HepG2 (cell line): Measurements from ENCODE around the gene FOXN3. TPM values are rescaled to one million over a fixed set of nuclear protein-coding genes. Genes with fewer than 3 reads are reported as not detected.
A peak's percentile ranks its signal among the peaks of the same experiment; 100 is the strongest.

Experiments
- CC2D1A ChIP-seq: sonication (generic); formaldehyde crosslinking; IDR thresholded peaks from 2 replicates; pipeline ENCODE4 v1.8.1; 2023; ENCODE audit warnings: mild to moderate bottlenecking, missing genetic modification reagents
- KMT2B ChIP-seq: IDR thresholded peaks from 2 replicates; pipeline ENCODE4 v1.6.1; 2016; ENCODE audit warnings: missing genetic modification reagents, missing compliant biosample characterization
- MAFG ChIP-seq: sonication (generic); formaldehyde crosslinking; IDR thresholded peaks from 2 replicates; pipeline ENCODE4 v1.5.1; 2020; ENCODE audit warnings: mild to moderate bottlenecking, missing genetic modification reagents
- NFIC ChIP-seq: IDR thresholded peaks from 2 replicates; pipeline ENCODE4 v1.6.1; 2012; ENCODE audit warnings: mild to moderate bottlenecking, low read length, inconsistent platforms
- POLR2AphosphoS2 ChIP-seq: IDR thresholded peaks from 2 replicates; pipeline ENCODE4 v1.6.1; 2011; ENCODE audit warnings: low read depth, low read length, improper control_type of control experiment
- SETDB1 ChIP-seq: sonication (generic); formaldehyde crosslinking; IDR thresholded peaks from 2 replicates; pipeline ENCODE4 v1.5.1; 2020; ENCODE audit warnings: missing genetic modification reagents, mild to moderate bottlenecking, borderline replicate concordance
- SIX1 ChIP-seq: sonication (generic); formaldehyde crosslinking; IDR thresholded peaks from 2 replicates; pipeline ENCODE4 v1.4.0; 2020; ENCODE audit warnings: missing genetic modification reagents, borderline replicate concordance
- SPEN ChIP-seq: sonication (generic); formaldehyde crosslinking; IDR thresholded peaks from 2 replicates; pipeline ENCODE4 v1.5.1; 2020; ENCODE audit warnings: low read depth, mild to moderate bottlenecking, missing genetic modification reagents
- XRCC5 ChIP-seq: fragments of 200-400 bp; formaldehyde crosslinking; optimal IDR thresholded peaks from 2 replicates; pipeline ENCODE3; 2017; ENCODE audit warnings: mild to moderate bottlenecking, low read length
- ZFP41 ChIP-seq: sonication (generic); formaldehyde crosslinking; IDR thresholded peaks from 2 replicates; pipeline ENCODE4 v1.4.0; 2020; ENCODE audit warnings: mild to moderate bottlenecking, missing genetic modification reagents, borderline replicate concordance
- ZNF335 ChIP-seq: sonication (generic); formaldehyde crosslinking; IDR thresholded peaks from 2 replicates; pipeline ENCODE4 v1.4.0; 2020; ENCODE audit warnings: missing genetic modification reagents
- ZNF33B ChIP-seq: sonication (generic); formaldehyde crosslinking; IDR thresholded peaks from 2 replicates; pipeline ENCODE4 v1.5.1; 2020; ENCODE audit warnings: mild to moderate bottlenecking, missing genetic modification reagents
- ZNF382 ChIP-seq: sonication (generic); formaldehyde crosslinking; IDR thresholded peaks from 2 replicates; pipeline ENCODE4 v1.5.0; 2020; ENCODE audit warnings: missing genetic modification reagents, mild to moderate bottlenecking, borderline replicate concordance
- ZNF496 ChIP-seq: sonication (generic); formaldehyde crosslinking; IDR thresholded peaks from 2 replicates; pipeline ENCODE4 v1.8.1; 2023; ENCODE audit warnings: mild to moderate bottlenecking, moderate library complexity, missing genetic modification reagents; ENCODE audit not compliant: insufficient replicate concordance
- ZNF501 ChIP-seq: sonication (generic); formaldehyde crosslinking; IDR thresholded peaks from 2 replicates; pipeline ENCODE4 v1.5.1; 2020; ENCODE audit warnings: mild to moderate bottlenecking, moderate library complexity, missing genetic modification reagents
- ZNF564 ChIP-seq: sonication (generic); formaldehyde crosslinking; IDR thresholded peaks from 2 replicates; pipeline ENCODE4 v1.8.1; 2023; ENCODE audit warnings: mild to moderate bottlenecking, missing genetic modification reagents
- ZNF672 ChIP-seq: sonication (generic); formaldehyde crosslinking; IDR thresholded peaks from 2 replicates; pipeline ENCODE4 v1.8.1; 2022; ENCODE audit warnings: missing genetic modification reagents
- ZNF720 ChIP-seq: sonication (generic); formaldehyde crosslinking; IDR thresholded peaks from 2 replicates; pipeline ENCODE4 v1.4.0; 2020; ENCODE audit warnings: missing genetic modification reagents
- polyA plus RNA-seq, 8 experiments: library from polyadenylated mRNA; depleted of rRNA in 3 of 8; stranded (reverse) in 7 of 8; unstranded in 1 of 8; fragments of >200 nt; fragmentation: Illumina TruSeq in 4 of 8; extraction: Trizol in 4 of 8; gene quantifications; 2 replicates each; pipeline versions ENCODE4 v1.2.1 to v1.2.3, GENCODE V29; 2011 to 2016; ENCODE audit warnings: low read depth in 4 of 8, missing spikeins in 1 of 8, mixed read lengths in 1 of 8; ENCODE audit not compliant: insufficient read depth in 1 of 8
- total RNA-seq, 5 experiments: library from RNA; depleted of rRNA; stranded (reverse); fragments of >200 nt; fragmentation: Illumina TruSeq; extraction: Trizol; gene quantifications; 2 replicates each; pipeline ENCODE4 v1.2.3, GENCODE V29; 2016; ENCODE audit warnings: low read depth in 1 of 5
- TF ChIP-seq, protein P1 (sequence below): sonication (generic); formaldehyde crosslinking; IDR thresholded peaks from 2 replicates; pipeline ENCODE4 v1.4.0; 2020; ENCODE audit warnings: missing genetic modification reagents, mild to moderate bottlenecking, borderline replicate concordance
- TF ChIP-seq, protein P2 (sequence below): sonication (generic); formaldehyde crosslinking; IDR thresholded peaks from 2 replicates; pipeline ENCODE4 v1.5.0; 2020; ENCODE audit warnings: mild to moderate bottlenecking, missing genetic modification reagents
- TF ChIP-seq, protein P3 (sequence below): sonication (generic); formaldehyde crosslinking; IDR thresholded peaks from 2 replicates; pipeline ENCODE4 v1.5.1; 2020; ENCODE audit warnings: mild to moderate bottlenecking, missing genetic modification reagents, borderline replicate concordance
- TF ChIP-seq, protein P4 (sequence below): sonication (generic); formaldehyde crosslinking; IDR thresholded peaks from 2 replicates; pipeline ENCODE4 v1.5.1; 2020; ENCODE audit warnings: mild to moderate bottlenecking, missing genetic modification reagents, moderate library complexity

FOXN3 gene
- total and polyA plus RNA-seq, 2 of the 13 experiments (the other 11 are each of a cell fraction or from before 2014, with no cell fraction given), result 32.4 to 70.2 TPM

DNA sequence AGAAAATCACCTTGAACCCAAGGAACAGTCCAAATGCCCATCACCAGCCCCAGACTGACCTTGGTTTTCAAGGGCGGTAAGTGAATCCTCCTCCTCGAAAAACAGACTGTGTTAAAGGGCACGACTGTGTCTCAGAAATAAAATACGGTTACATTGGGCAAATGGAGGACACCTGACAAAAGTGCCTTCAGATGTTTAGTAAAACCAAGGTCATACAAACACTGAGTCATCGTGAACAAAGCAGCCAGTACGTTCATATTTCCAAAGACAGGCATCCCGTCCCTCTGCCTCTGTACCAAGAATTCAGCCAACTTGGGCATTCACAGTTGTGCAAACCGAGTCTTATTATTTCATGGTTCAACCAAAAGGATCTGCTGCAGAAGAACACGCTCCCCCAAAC lies 25.9 kb downstream of the FOXN3 start (continued):
- no peak for TF ChIP-seq ZNF335
- TF ChIP-seq MAFG, result no peak
- TF ChIP-seq KMT2B, result peak; percentile 31; the same call in 1 of the 2 replicates
- TF ChIP-seq ZNF496 (CRISPR knock-in tag), result no peak
- no peak for TF ChIP-seq ZFP41 (CRISPR knock-in tag)
- TF ChIP-seq XRCC5, result no peak
- TF ChIP-seq SIX1 (CRISPR knock-in tag), result peak; percentile 40; the same call in 1 of the 2 replicates
- TF ChIP-seq, protein P1, sequence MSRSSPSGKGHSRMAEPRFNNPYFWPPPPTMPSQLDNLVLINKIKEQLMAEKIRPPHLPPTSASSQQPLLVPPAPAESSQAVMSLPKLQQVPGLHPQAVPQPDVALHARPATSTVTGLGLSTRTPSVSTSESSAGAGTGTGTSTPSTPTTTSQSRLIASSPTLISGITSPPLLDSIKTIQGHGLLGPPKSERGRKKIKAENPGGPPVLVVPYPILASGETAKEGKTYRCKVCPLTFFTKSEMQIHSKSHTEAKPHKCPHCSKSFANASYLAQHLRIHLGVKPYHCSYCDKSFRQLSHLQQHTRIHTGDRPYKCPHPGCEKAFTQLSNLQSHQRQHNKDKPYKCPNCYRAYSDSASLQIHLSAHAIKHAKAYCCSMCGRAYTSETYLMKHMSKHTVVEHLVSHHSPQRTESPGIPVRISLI (CRISPR knock-in tag), result no peak
- no peak for TF ChIP-seq CC2D1A (CRISPR knock-in tag)
- no peak for TF ChIP-seq ZNF382 (CRISPR knock-in tag)
- no peak for TF ChIP-seq SETDB1
- no peak for TF ChIP-seq ZNF33B
- 0 out of 2 replicates have a peak, but pooled peaks have one; percentile 27 for TF ChIP-seq SPEN (CRISPR knock-in tag)
- TF ChIP-seq, protein P2, sequence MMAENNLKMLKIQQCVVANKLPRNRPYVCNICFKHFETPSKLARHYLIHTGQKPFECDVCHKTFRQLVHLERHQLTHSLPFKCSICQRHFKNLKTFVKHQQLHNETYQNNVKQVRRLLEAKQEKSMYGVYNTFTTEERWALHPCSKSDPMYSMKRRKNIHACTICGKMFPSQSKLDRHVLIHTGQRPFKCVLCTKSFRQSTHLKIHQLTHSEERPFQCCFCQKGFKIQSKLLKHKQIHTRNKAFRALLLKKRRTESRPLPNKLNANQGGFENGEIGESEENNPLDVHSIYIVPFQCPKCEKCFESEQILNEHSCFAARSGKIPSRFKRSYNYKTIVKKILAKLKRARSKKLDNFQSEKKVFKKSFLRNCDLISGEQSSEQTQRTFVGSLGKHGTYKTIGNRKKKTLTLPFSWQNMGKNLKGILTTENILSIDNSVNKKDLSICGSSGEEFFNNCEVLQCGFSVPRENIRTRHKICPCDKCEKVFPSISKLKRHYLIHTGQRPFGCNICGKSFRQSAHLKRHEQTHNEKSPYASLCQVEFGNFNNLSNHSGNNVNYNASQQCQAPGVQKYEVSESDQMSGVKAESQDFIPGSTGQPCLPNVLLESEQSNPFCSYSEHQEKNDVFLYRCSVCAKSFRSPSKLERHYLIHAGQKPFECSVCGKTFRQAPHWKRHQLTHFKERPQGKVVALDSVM (CRISPR knock-in tag), result peak; percentile 34; the same call in 1 of the 2 replicates
- TF ChIP-seq ZNF501 (CRISPR knock-in tag), result no peak
- no peak for TF ChIP-seq ZNF720
- TF ChIP-seq, protein P3, sequence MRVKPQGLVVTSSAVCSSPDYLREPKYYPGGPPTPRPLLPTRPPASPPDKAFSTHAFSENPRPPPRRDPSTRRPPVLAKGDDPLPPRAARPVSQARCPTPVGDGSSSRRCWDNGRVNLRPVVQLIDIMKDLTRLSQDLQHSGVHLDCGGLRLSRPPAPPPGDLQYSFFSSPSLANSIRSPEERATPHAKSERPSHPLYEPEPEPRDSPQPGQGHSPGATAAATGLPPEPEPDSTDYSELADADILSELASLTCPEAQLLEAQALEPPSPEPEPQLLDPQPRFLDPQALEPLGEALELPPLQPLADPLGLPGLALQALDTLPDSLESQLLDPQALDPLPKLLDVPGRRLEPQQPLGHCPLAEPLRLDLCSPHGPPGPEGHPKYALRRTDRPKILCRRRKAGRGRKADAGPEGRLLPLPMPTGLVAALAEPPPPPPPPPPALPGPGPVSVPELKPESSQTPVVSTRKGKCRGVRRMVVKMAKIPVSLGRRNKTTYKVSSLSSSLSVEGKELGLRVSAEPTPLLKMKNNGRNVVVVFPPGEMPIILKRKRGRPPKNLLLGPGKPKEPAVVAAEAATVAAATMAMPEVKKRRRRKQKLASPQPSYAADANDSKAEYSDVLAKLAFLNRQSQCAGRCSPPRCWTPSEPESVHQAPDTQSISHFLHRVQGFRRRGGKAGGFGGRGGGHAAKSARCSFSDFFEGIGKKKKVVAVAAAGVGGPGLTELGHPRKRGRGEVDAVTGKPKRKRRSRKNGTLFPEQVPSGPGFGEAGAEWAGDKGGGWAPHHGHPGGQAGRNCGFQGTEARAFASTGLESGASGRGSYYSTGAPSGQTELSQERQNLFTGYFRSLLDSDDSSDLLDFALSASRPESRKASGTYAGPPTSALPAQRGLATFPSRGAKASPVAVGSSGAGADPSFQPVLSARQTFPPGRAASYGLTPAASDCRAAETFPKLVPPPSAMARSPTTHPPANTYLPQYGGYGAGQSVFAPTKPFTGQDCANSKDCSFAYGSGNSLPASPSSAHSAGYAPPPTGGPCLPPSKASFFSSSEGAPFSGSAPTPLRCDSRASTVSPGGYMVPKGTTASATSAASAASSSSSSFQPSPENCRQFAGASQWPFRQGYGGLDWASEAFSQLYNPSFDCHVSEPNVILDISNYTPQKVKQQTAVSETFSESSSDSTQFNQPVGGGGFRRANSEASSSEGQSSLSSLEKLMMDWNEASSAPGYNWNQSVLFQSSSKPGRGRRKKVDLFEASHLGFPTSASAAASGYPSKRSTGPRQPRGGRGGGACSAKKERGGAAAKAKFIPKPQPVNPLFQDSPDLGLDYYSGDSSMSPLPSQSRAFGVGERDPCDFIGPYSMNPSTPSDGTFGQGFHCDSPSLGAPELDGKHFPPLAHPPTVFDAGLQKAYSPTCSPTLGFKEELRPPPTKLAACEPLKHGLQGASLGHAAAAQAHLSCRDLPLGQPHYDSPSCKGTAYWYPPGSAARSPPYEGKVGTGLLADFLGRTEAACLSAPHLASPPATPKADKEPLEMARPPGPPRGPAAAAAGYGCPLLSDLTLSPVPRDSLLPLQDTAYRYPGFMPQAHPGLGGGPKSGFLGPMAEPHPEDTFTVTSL (CRISPR knock-in tag), result peak; percentile 84; the same call in 1 of the 2 replicates
- no peak for TF ChIP-seq POLR2AphosphoS2
- no peak for TF ChIP-seq ZNF564 (CRISPR knock-in tag)
- peak; percentile 70 for TF ChIP-seq NFIC
- TF ChIP-seq ZNF672 (CRISPR knock-in tag), result no peak
- TF ChIP-seq, protein P4, sequence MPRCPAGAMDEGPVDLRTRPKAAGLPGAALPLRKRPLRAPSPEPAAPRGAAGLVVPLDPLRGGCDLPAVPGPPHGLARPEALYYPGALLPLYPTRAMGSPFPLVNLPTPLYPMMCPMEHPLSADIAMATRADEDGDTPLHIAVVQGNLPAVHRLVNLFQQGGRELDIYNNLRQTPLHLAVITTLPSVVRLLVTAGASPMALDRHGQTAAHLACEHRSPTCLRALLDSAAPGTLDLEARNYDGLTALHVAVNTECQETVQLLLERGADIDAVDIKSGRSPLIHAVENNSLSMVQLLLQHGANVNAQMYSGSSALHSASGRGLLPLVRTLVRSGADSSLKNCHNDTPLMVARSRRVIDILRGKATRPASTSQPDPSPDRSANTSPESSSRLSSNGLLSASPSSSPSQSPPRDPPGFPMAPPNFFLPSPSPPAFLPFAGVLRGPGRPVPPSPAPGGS (CRISPR knock-in tag), result 0 out of 2 replicates have a peak, but pooled peaks have one; percentile 36
